Type B pancreatic cell (in vitro differentiated cells): Measurements from ENCODE around the gene TMC4. TPM values are rescaled to one million over a fixed set of nuclear protein-coding genes. Genes with fewer than 3 reads are reported as not detected.

ENCODE experiments used
- DNase-seq: peaks from one replicate; pipeline ENCODE4 v3.0.0; 2021; ENCODE audit warnings: mixed read lengths; ENCODE audit not compliant: unreplicated experiment; ENCODE audit errors: extremely low spot score
- H3K27ac Mint-ChIP-seq: 2 replicates; pipeline ENCODE4 v1.8.0; 2021; ENCODE audit warnings: mild to moderate bottlenecking, mixed read lengths
- H3K27me3 Mint-ChIP-seq: 2 replicates; pipeline ENCODE4 v1.8.0; 2021; ENCODE audit warnings: mixed read lengths
- H3K36me3 Mint-ChIP-seq: 2 replicates; pipeline ENCODE4 v1.8.0; 2021; ENCODE audit warnings: mixed read lengths
- H3K4me1 Mint-ChIP-seq: one replicate; pipeline ENCODE4 v1.8.0; 2021; ENCODE audit warnings: mixed read lengths; ENCODE audit not compliant: unreplicated experiment
- H3K4me3 Mint-ChIP-seq: 2 replicates; pipeline ENCODE4 v1.8.0; 2021; ENCODE audit warnings: mild to moderate bottlenecking, mixed read lengths
- H3K9me3 Mint-ChIP-seq: 2 replicates; pipeline ENCODE4 v1.8.0; 2021; ENCODE audit warnings: mixed read lengths
- CTCF ChIP-seq: fragments of 200-600 bp; sonication (generic); conservative IDR thresholded peaks from 2 replicates; pipeline ENCODE4 v1.5.0; 2021; ENCODE audit warnings: antibody characterized with exemption, mild to moderate bottlenecking
- total RNA-seq: library from RNA; stranded (reverse); gene quantifications from 2 replicates; pipeline ENCODE4 v1.2.1, GENCODE V29; 2021; ENCODE audit warnings: low replicate concordance

The TMC4 gene
- total RNA-seq, 1 donor from 2014 or later, result 24.2 TPM

GRCh38 chr19:54168174-54168917 is 4.6 kb downstream of the TMC4 start:
- Mint-ChIP-seq H3K9me3 (no peaks in the 10 kb centered on the region), H3K4me3 (no peak overlapping the region), H3K27me3 (no peaks in the 10 kb centered on the region), H3K4me1 (peaks cover 10% of the 10 kb centered on the region), H3K27ac (no peak overlapping the region), H3K36me3 (peaks cover 3% of the 10 kb centered on the region)
- DNase-seq, result peak; percentile 94
- peak; percentile 88 for TF ChIP-seq CTCF

GRCh38 chr19:54165222-54165621 is 7.7 kb downstream of the TMC4 start:
- Mint-ChIP-seq H3K4me3 (no peak overlapping the region), H3K27me3 (no peaks in the 10 kb centered on the region), H3K9me3 (no peaks in the 10 kb centered on the region), H3K36me3 (peaks cover 3% of the 10 kb centered on the region), H3K27ac (no peak overlapping the region), H3K4me1 (peaks cover 22% of the 10 kb centered on the region)
- no peak for TF ChIP-seq CTCF
- no peak for DNase-seq

- H3K27me3 Mint-ChIP-seq, result no peaks in the 10 kb centered on the region
- H3K27ac Mint-ChIP-seq, result peak overlapping the region; percentile 75
- peak overlapping the region; percentile 76 for H3K4me3 Mint-ChIP-seq
- H3K36me3 Mint-ChIP-seq, result peaks cover 5% of the 10 kb centered on the region
- peaks cover 29% of the 10 kb centered on the region for H3K4me1 Mint-ChIP-seq
- DNase-seq, result peak; percentile 84
- H3K9me3 Mint-ChIP-seq, result no peaks in the 10 kb centered on the region
- no peak for TF ChIP-seq CTCF
These were observed 8.4 kb downstream of the TMC4 start for GRCh38 chr19:54164369-54165068.

GRCh38 chr19:54162884-54163283 is 10.1 kb downstream of the TMC4 start:
- DNase-seq, result no peak
- H3K27ac Mint-ChIP-seq, result peak overlapping the region; percentile 92
- peak overlapping the region; percentile 92 for H3K4me3 Mint-ChIP-seq
- peaks cover 31% of the 10 kb centered on the region for H3K4me1 Mint-ChIP-seq
- no peaks in the 10 kb centered on the region for H3K9me3 Mint-ChIP-seq
- no peaks in the 10 kb centered on the region for H3K27me3 Mint-ChIP-seq
- TF ChIP-seq CTCF, result no peak
- peaks cover 6% of the 10 kb centered on the region for H3K36me3 Mint-ChIP-seq

GRCh38 chr19:54162241-54162805 is 10.6 kb downstream of the TMC4 start:
- Mint-ChIP-seq H3K27me3 (no peaks in the 10 kb centered on the region), H3K4me1 (peaks cover 31% of the 10 kb centered on the region), H3K36me3 (peaks cover 6% of the 10 kb centered on the region), H3K9me3 (no peaks in the 10 kb centered on the region), H3K4me3 (peak overlapping the region; percentile 92), H3K27ac (peak overlapping the region; percentile 92)
- DNase-seq, result no peak
- TF ChIP-seq CTCF, result no peak
